ENCODE measurements around the gene ZCWPW2.

- TF ChIP-seq, protein P1, sequence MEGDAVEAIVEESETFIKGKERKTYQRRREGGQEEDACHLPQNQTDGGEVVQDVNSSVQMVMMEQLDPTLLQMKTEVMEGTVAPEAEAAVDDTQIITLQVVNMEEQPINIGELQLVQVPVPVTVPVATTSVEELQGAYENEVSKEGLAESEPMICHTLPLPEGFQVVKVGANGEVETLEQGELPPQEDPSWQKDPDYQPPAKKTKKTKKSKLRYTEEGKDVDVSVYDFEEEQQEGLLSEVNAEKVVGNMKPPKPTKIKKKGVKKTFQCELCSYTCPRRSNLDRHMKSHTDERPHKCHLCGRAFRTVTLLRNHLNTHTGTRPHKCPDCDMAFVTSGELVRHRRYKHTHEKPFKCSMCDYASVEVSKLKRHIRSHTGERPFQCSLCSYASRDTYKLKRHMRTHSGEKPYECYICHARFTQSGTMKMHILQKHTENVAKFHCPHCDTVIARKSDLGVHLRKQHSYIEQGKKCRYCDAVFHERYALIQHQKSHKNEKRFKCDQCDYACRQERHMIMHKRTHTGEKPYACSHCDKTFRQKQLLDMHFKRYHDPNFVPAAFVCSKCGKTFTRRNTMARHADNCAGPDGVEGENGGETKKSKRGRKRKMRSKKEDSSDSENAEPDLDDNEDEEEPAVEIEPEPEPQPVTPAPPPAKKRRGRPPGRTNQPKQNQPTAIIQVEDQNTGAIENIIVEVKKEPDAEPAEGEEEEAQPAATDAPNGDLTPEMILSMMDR (IDR thresholded peaks at IDR 0.05): peak; percentile 29; the same call in 1 of the 3 replicates
- TF ChIP-seq POLR2A (IDR thresholded peaks at IDR 0.05; ENCODE audit: low read length): peak; percentile 48
These were observed at the start of gene ZCWPW2, which contains the start of gene AZI2 for GRCh38 chr3:28348629-28349468.

All from A549 (cell line).